Suprapubic skin (tissue), 4 donors: Measurements from ENCODE around the gene NOTCH2NLA. TPM values are rescaled to one million over a fixed set of nuclear protein-coding genes. Genes with fewer than 3 reads are reported as not detected.
"Not testable (repeated sequence)": the region's sequence is repeated elsewhere in the genome, so short reads cannot be mapped to it uniquely, and the experiment has no call there.

Experiments
- DNase-seq, 2 donors: peaks; one replicate each; pipeline ENCODE4 v3.0.0-alpha.2; 2019; ENCODE audit warnings: low spot score in 2 of 2
- H3K27ac ChIP-seq: fragments of 200-600 bp; sonication (generic); one replicate; pipeline ENCODE4 v1.5.1; 2019
- H3K27me3 ChIP-seq: fragments of 200-600 bp; sonication (generic); one replicate; pipeline ENCODE4 v1.5.1; 2019
- H3K36me3 ChIP-seq: fragments of 200-600 bp; sonication (generic); one replicate; pipeline ENCODE4 v1.5.1; 2019
- H3K4me1 ChIP-seq: fragments of 200-600 bp; sonication (generic); one replicate; pipeline ENCODE4 v1.5.1; 2019
- H3K4me3 ChIP-seq: fragments of 200-600 bp; sonication (generic); one replicate; pipeline ENCODE4 v1.5.1; 2019; ENCODE audit warnings: mild to moderate bottlenecking
- H3K9me3 ChIP-seq: fragments of 200-600 bp; sonication (generic); one replicate; pipeline ENCODE4 v1.5.1; 2019
- POLR2A ChIP-seq, 2 donors: fragments of 450-650 bp; IDR thresholded peaks; one replicate each; pipeline ENCODE4 v1.6.1; 2017; ENCODE audit warnings: antibody characterized with exemption in 2 of 2, mild to moderate bottlenecking in 2 of 2, moderate library complexity in 2 of 2
- POLR2AphosphoS5 ChIP-seq, 3 donors: sonication (generic); formaldehyde crosslinking; IDR thresholded peaks; one replicate each; pipeline ENCODE4 v1.6.1; 2017; ENCODE audit warnings: antibody characterized with exemption in 3 of 3
- WGBS: methylation state at CpG from one replicate; pipeline ENCODE4 v1.1.5; 2018; 5-methylcytosine and 5-hydroxymethylcytosine counted together
- total RNA-seq, 4 donors: library from RNA; depleted of rRNA; stranded (reverse); fragments of >200 nt; gene quantifications; one replicate each; pipeline ENCODE4 v1.1.0, GENCODE V29; 2016

NOTCH2NLA gene
- 10 to 100 TPM; 49.1 to 98.6 (median 57.5) TPM for total RNA-seq

DNA sequence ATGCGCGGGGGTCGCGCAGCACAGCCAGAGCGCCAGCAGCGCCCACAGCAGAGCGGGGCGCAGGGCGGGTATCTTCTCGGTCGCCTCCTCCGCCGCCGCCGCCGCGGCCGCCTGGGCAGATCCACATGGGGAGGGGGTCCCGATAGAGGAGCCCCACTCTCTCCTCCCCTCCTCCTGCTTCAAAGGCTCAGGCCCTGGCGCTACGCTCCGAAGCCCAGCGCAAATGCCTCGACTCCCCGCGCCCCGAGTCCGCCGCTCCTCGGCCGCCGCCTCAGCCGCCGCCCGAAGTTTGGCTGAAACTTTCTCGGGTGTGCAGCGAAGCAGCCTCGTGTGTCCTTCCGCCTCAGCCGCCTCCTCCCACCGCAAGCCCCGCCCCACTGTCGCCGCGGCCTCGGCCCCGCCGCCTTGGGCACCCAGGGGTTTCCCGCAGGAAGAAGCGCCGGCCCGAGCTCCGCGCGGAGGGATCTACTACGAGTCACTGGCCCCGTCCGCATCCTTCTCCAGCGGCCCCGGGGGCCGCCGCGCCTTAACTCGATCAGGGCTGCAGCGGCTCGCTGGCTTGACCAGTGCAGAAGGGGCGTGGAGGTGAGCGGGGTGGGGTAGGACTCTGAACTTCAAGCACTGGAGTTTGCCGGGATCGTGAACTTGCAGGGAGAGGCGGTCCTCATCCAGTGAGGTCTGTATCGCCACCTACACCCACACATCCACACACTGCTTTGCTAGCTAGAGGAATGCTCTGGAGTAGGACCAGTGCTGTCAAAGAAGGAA is at the start of gene NOTCH2NLA:
NOTCH2NLA (minus strand) TSS at position 312 of the 768 bp plus-strand sequence. CDS start 39,684 bp downstream, outside the sequence.
- Histone ChIP-seq H3K4me3 (peak within 1 kb of the TSS; percentile 64), H3K27ac (peak within 1 kb of the TSS; percentile 92)
- H3K9me3 ChIP-seq, H3K4me1 ChIP-seq, H3K36me3 ChIP-seq, H3K27me3 ChIP-seq: not testable (repeated sequence)
- peak; percentile 44 to 60 for DNase-seq
- 0% methylated on average over 2 of the region's 72 CpGs for WGBS
- TF ChIP-seq POLR2A (IDR thresholded peaks at IDR 0.05) = peak in 1 of 2 donors; percentile 79
- TF ChIP-seq POLR2AphosphoS5 (IDR thresholded peaks at IDR 0.05) = peak in 1 of 3 donors; percentile 60

DNA sequence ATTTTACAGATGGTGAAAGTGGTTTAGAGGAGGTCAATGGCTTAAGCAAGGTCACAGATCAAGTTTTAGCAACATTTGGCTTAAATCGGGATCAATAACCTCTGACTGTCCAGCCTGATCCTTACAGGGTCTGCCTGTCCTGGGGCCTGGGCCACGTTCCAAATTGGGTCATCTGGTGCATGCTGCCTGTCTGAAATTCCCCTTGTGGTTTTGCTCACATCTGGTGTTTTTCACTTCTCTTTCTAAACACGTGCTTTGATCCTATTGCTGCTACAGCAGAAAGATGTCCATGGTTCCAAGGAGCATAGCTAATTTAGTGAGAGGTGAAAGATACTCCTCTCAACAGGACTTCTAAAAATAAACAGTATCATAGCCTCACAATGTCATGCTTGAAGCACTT is 49.5 kb upstream of the NOTCH2NLA start:
- H3K9me3 ChIP-seq, DNase-seq, H3K4me1 ChIP-seq, H3K36me3 ChIP-seq, H3K27me3 ChIP-seq, H3K27ac ChIP-seq, H3K4me3 ChIP-seq: not testable (repeated sequence)
- no CpG with 5 or more reads among the region's 3 CpGs for WGBS

GRCh38 chr1:146277087-146277486 is 48.3 kb upstream of the NOTCH2NLA start:
- not testable (repeated sequence) for H3K4me3 ChIP-seq, H3K4me1 ChIP-seq, H3K36me3 ChIP-seq, H3K9me3 ChIP-seq, H3K27ac ChIP-seq, H3K27me3 ChIP-seq, DNase-seq
- WGBS = no CpG with 5 or more reads among the region's 2 CpGs

DNA sequence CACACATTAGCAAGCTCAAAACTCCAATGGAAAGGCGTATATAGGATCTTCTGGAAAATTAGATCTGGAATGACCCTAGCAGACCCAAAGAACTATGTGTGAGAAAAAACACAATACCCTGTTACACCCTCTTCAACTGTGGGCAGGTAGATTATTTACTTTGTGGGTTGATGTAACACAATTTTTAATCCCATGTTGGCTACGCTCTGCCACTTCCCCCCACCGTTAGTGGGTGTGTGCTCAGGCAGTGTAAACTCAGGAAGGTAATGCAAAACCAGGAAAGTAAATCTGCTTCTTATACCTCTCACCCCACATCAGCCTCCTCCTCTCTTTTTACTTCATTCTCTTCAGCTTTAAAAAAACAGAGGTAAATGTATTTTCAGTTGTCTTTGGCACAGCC is 45.3 kb upstream of the NOTCH2NLA start:
- not testable (repeated sequence) for H3K4me1 ChIP-seq, H3K27me3 ChIP-seq, H3K4me3 ChIP-seq, H3K27ac ChIP-seq, DNase-seq, H3K9me3 ChIP-seq, H3K36me3 ChIP-seq
- no CpG with 5 or more reads among the region's 3 CpGs for WGBS

- WGBS = no CpG with 5 or more reads among the region's 5 CpGs
These were observed 44.4 kb upstream of the NOTCH2NLA start for GRCh38 chr1:146273194-146273593.

DNA sequence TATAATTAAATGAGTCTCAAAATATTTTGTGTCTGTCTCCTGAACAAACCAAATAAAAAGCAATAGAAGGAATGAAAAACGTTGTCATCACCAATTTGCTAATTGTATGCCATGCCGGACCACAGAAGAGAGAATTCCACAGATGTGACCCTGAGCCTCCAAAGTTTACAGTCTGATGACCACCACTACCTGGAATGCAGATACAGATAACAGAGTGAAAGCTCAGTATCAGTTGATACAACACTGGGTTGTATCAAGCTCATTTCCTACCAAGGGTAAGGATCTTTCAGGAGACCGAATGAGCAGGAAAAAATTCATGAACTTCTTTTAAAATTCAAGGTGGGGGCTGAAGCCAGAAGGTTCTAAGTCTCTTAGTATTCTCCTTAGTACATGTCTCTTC is 43.9 kb upstream of the NOTCH2NLA start:
- not testable (repeated sequence) for H3K4me1 ChIP-seq, H3K36me3 ChIP-seq, DNase-seq, H3K9me3 ChIP-seq, H3K27me3 ChIP-seq, H3K27ac ChIP-seq, H3K4me3 ChIP-seq
- whole genome bisulfite sequencing = no CpG with 5 or more reads among the region's 3 CpGs

More at GRCh38 chr1:146273194-146273593, 44.4 kb upstream of the NOTCH2NLA start:
- not testable (repeated sequence) for H3K27me3 ChIP-seq, DNase-seq, H3K4me3 ChIP-seq, H3K27ac ChIP-seq, H3K36me3 ChIP-seq, H3K9me3 ChIP-seq, H3K4me1 ChIP-seq

DNA sequence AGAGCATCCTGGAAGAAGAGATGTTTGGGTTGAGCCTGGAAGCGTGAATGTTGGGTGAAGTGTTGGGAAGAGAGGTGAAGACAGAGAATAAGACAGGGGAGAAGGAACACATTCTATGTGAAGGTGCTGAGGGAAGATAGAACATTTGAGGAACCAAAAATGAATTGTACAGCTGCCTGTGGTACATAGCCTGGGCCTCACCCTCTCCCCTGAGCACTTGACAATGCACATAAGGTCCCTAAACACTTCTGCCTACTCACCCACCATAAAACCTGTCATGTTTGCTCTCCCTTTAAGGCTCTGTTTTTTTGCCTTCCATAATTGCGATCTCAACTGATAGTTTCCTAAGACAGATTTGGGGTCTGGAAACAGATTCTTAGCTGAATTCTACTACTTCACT is 43.2 kb upstream of the NOTCH2NLA start:
- H3K27ac ChIP-seq, H3K9me3 ChIP-seq, H3K4me3 ChIP-seq, H3K4me1 ChIP-seq, H3K36me3 ChIP-seq, H3K27me3 ChIP-seq, DNase-seq: not testable (repeated sequence)
- WGBS = no CpG with 5 or more reads among the region's 2 CpGs

DNA sequence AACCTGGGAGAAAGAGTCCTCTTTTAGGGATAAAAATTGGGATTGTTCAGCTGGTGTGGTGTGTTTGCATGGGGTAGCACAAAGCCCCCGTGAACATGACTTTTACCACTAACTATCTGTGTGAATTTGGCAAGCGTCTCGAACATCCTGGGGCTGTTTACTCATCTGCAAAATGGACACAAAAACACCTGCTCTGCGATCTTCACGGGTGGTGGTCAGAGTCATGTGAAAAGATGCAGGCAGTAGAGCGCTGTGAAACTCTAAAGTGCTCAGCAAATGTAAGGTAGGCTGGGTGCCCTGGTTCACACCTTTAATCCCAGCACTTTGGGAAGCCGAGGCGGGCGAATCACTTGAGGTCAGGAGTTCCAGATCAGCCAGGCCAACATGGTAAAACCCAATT is 41.3 kb upstream of the NOTCH2NLA start:
- not testable (repeated sequence) for DNase-seq, H3K4me1 ChIP-seq, H3K9me3 ChIP-seq, H3K27ac ChIP-seq, H3K4me3 ChIP-seq, H3K27me3 ChIP-seq, H3K36me3 ChIP-seq
- no CpG with 5 or more reads among the region's 9 CpGs for WGBS

DNA sequence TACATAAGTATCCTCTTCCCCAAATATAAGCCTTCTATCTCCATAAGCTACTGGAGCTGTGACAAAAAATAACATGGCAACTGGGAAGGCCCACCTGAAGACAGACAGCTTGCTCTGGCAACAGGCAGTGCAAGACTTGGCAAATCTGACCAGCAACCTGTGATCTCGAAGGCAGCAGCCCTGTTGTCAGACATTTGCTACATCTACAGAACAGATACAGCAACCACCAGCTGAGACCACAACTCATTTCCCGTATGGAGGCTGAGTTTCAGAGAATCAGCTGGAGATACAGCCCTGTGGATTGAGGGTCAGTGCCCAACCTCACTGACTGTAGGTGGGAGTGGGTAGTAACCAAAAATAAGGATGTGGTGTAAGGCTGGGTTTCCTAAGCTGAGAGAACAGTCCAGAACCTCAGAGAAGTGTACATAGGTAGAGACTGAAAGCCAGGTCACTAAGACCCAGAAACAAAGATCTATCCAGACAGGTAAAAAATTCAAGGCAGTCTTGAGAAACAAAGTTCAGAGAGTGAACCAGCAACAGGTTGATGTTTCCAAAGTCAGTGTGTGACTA is 37.4 kb upstream of the NOTCH2NLA start:
- DNase-seq, H3K27me3 ChIP-seq, H3K4me3 ChIP-seq, H3K4me1 ChIP-seq, H3K9me3 ChIP-seq, H3K27ac ChIP-seq, H3K36me3 ChIP-seq: not testable (repeated sequence)
- no CpG with 5 or more reads among the region's 2 CpGs for WGBS

GRCh38 chr1:146264761-146265160 is 35.9 kb upstream of the NOTCH2NLA start:
- not testable (repeated sequence) for H3K4me1 ChIP-seq, DNase-seq, H3K27ac ChIP-seq, H3K9me3 ChIP-seq, H3K36me3 ChIP-seq, H3K27me3 ChIP-seq, H3K4me3 ChIP-seq
- WGBS = no CpG with 5 or more reads among the region's 3 CpGs

DNA sequence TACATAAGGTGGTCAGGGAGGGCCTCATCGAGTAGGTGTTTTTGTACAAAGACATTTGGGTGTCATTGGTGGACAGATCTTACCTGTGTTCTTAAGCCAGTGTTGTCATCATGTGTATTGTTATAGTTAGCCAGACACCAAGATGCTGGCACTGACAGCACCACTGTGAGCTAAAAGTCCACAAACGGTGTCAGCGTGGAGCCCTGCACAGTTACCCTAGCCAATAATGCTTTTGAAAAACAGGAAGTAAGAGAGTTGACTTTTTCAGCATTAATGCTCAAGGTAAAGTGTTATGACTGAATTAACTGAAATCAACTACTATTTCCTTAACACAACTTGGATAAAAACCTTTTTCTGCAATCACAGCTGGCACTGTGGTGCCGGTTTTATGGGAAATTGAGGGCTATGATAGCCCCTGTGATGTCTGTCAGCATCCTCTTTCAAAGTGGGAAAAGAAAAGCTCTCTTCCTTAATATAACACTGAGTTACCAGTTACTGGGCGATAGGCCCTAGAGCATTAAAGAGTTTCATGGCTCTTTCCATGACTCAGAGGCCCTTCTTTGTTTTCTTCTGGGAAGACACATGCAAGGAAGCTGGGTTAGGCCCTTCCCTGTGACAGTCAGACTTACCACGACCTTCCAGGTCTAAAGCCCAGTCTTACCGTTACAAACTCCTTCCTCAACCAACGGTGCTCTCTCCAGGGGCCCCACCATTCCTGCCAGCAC is 31.3 kb upstream of the NOTCH2NLA start:
- DNase-seq, H3K27me3 ChIP-seq, H3K4me1 ChIP-seq, H3K9me3 ChIP-seq, H3K36me3 ChIP-seq, H3K4me3 ChIP-seq, H3K27ac ChIP-seq: not testable (repeated sequence)
- WGBS = no CpG with 5 or more reads among the region's 8 CpGs

GRCh38 chr1:146257992-146258552 is 29.3 kb upstream of the NOTCH2NLA start:
- no CpG with 5 or more reads among the region's 1 CpG for WGBS

DNA sequence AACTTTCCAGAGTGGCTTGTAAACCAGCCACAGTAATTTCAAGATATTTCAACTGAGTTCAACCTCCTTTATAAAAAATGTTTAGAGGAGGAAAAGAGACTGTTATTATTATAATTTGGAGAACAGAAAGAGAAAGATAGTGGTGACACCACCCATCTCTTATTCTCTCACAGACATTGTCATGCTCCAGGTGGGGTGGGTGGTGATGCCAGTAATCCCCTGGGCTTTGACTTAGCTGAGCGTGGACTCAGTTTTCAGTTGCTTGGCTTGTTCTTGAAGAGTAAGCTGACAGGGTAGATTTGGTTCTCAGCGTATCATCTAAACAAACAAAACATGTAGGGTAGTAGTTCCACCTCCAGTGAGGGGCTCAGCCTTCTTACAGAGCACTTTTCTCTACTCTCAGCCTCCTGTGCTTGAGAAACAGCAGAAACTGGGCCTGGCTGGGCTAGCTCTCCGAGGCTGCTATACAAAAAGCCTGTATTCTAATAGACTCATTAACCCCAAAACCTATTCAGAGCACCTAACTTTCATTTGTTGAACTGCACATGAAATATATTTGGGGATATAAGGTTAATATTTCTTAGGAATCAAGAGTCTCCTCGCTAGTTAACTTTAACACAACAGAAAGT is 25.9 kb upstream of the NOTCH2NLA start:
- H3K36me3 ChIP-seq, H3K4me3 ChIP-seq, H3K27ac ChIP-seq, H3K9me3 ChIP-seq, H3K27me3 ChIP-seq, DNase-seq, H3K4me1 ChIP-seq: not testable (repeated sequence)
- WGBS = 75% methylated on average over 1 of the region's 4 CpGs

More at GRCh38 chr1:146257992-146258552, 29.3 kb upstream of the NOTCH2NLA start:
- not testable (repeated sequence) for H3K27me3 ChIP-seq, H3K9me3 ChIP-seq, H3K4me1 ChIP-seq, H3K4me3 ChIP-seq, DNase-seq, H3K27ac ChIP-seq, H3K36me3 ChIP-seq
